Head of caudate nucleus (tissue), 42 donors: ENCODE data around the gene FUT6.
A peak's percentile ranks its signal among the peaks of the same experiment; 100 is the strongest.
"Not testable (repeated sequence)": the region's sequence is repeated elsewhere in the genome, so short reads cannot be mapped to it uniquely, and the experiment has no call there.

Experiments
- DNase-seq, 42 donors: peaks; one replicate each; pipeline versions ENCODE4 v3.0.0 to v3.0.0-alpha.2; 2020 to 2021; ENCODE audit warnings: mixed read lengths in 7 of 42
- intact Hi-C: fragments of 100-400 bp; cut with DNase I; formaldehyde crosslinking; loops from one replicate; pipeline ENCODE4 v1.15.0; 2022

FUT6 gene

DNA sequence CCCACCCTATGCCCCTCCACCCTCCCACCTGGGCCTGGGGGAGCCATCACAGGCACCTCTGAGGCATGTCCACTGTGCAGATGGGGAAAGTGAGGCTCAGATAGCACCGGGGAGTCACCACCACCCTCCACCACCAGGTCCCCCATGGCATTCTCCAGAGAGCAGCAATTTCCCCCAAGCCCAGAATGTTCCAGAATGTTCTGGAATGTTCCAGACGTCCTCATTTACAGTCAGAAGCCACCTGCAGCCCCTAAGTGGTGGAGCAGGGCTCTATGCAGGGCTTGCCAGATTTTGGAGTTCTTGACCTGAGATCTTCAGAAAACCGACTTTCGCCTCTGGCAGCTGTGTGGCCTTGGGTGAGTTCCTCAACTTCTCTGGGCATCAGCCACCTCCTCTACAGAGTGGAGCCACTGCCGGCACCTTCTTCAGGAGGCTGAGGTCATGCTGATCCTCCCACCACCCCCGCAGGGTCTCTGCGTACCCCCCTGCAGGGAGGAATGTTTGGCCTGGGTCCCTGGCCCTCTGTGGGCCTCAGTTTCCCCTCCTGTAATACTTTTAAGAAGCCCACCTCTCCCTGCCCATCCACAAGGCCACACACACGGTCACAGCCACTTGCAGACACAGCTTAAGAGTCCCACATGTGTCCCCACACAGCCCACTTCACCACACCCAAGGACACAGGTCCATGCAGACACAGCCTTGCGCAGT, 24.7 kb upstream of the FUT6 start:
- intact Hi-C loops, result no loop called here
- DNase-seq, result no peak

DNA sequence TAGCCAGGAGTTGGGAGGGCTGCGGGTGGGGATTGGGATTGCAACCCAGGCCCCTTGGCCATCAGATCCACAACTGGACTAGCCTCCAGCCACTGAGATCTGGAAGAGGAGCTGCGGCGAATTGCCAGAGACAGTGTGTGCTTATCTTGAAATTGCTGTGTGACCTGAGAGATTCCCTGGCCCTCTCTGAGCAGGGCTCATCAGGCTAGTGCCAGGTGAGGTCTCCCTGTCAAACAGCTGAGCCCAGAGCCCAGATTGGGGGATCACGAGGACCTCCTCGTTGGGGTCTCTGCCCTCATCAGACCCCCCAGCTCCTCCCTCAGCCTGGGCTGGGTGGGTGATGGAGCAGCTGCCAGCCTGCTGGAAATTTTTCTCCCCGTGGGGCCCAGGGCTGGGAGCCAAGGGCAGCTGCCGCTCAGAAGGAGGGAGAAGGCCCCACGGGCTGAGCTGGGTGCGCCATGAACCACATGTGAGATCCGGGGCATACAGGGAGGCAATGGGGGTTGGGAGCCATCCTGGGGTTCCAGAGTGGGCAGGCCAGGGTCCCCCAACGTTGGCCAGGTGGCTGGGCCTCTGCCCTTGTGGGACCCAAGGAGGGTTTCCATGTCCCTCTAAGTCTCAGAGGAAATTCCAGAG, 23.6 kb upstream of the FUT6 start:
- DNase-seq, result no peak
- intact Hi-C loops, result no loop called here

DNA sequence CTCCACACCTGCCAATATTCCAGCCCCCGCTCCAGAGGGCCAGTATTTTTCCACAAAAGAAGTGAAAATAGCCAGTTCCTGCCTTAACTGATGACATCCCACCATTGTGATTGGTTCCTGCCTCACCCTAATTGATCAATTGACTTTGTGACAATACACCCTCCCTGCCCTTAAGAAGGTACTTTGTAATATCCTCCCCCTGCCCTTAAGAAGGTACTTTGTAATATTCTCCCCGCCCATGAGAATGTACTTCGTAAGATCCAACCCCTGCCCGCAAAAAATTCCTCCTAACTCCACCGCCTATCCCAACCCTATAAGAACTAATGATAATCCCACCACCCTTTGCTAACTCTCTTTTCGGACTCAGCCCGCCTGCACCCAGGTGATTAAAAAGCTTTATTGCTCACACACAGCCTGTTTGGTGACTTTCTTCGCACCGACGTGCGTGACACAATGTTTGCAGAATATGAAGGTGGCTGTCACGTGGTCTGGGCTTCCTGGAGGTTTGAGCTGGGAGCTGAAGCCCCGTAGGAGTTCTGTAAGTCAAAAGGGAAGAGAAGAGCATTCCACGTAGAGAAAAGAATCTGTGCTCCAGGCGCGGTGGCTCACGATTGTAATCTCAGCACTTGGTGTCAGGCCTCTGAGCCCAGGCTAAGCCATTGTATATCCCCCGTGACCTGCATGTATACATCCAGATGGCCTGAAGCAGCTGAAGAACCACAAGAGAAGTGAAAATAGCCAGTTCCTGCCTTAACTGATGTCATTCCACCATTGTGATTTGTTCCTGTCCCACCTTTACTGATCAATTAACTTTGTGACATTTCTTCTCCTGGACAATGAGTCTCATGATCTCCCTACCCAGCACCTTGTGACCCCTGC, 17.9 kb upstream of the FUT6 start:
- peak in 2 of 42 donors; percentile 10 to 44 for DNase-seq
- intact Hi-C loops, result no loop called here

DNA sequence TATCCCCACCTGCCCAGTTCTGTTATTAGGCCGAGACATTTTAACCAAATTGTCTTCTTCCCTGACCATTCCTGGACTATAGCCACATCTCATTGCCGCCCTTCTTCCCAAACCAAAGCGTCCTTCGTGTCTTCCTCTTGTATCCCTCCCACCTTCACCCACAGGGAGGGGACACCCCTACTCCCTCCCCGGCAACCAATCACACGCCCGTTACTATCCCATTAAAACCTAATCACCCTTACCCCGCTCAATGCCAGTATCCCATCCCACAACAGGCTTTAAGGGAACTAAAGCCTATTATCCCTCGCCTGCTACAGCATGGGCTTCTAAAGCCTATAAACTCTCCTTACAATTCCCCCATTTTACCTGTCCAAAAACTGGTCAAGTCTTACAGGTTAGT, 15.6 kb upstream of the FUT6 start:
- DNase-seq, intact Hi-C loops: not testable (repeated sequence)

DNA sequence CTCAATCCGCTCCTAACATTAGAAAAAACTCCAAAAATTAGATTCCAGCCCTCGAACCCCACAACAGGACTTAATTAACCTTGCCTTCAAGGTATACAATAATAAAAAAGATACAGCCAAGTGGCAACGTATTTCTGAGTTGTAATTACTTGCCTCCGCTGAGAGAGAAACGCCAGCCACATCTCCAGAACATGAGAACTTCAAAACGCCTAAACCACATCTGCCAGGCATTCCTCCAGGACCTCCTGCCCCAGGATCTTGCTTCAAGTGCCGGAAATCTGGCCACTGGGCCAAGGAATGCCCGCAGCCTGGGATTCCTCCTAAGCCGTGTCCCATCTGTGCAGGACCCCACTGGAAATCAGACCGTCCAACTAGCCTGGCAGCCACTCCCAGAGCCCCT, 14.6 kb upstream of the FUT6 start:
- intact Hi-C loops, DNase-seq: not testable (repeated sequence)

DNA sequence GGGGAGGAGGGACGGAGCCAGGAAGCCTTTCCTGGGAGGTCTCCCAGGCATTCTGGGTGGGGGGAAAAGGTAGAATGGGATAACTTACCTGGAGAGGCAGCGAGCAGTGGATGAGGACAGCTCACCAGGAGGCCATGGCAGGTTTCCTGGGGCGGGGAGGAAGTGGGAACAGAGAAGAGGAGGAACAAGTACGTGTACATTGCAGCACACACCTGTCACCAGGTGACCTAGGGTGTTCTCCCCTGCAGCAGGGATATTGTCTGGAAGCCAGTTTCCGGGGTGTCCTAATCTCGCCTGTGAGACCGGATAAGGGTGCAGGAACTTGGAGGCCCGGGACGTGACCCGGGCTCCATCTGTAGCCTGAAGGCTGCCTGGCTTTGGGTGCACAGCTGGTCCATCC, 11.8 kb upstream of the FUT6 start, which contains the start of gene FUT3:
Gene FUT3 (minus strand): TSS at position 148 of the 400 bp plus-strand sequence.
- DNase-seq, result no peak
- intact Hi-C loops, result no loop called here

DNA sequence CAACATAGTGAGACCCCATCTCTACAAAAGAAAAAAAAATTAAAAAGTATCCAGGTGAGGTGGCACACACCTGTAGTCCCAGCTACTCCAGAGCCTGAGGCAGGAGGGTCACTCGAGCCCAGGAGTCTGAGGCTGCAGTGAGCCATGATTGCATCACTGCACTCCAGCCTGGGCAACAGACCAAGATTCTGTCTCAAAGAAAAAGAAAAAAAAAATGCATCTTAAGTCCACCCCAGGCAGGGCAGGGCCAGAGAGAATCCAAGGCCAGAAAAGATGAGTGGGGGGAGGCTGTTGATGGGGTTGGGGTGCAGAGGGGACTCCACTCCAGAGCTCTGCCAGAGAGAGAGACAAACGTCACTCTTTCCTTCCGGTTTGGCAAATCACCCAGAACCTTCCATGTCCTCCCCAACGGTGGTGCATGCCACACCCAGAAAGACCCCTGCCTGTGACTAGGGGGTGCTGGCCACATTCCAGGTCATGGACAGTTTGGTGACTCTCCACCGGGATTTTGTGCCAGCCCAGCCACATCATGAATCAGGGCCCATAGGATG, 11.3 kb upstream of the FUT6 start:
- intact Hi-C loops, result no loop called here
- DNase-seq, result peak in 5 of 42 donors; percentile 11 to 47 (median 13)

DNA sequence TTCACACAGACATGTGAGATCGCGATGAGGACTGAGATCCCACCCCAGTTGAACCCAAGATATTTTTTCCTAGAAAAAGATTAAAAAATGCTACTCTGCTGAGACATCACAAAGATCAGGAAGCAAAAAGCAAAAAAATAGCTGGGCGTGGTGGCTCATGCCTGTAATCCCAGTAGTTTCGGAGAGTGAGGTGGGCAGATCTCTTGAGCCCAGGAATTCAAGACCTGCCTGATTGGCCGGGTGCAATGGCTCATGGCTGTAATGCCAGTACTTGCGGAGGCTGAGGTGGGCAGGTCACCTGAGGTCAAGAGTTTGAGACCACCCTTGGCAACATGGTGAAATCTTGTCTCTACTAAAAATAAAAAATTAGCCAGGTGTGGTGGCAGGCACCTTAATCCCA, 10.7 kb upstream of the FUT6 start:
- intact Hi-C loops, result no loop called here
- no peak for DNase-seq

DNA sequence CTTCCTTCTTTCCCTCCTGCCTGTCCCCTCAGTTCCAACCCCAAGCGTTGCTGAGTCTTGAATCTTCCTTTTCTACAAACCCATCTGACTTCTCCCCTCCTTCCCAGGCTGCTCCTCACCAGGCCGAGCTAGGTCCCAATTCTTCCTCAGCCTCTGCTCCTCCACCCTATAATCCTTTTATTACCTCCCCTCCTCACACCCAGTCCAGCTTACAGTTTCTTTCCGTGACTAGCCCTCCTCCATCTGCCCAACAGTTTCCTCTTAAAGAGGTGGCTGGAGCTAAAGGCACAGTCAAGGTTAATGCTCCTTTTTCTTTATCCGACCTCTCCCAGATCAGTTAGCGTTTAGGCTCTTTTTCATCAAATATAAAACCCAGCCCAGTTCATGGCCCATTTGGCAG, 9.1 kb upstream of the FUT6 start:
- intact Hi-C loops, DNase-seq: not testable (repeated sequence)

DNA sequence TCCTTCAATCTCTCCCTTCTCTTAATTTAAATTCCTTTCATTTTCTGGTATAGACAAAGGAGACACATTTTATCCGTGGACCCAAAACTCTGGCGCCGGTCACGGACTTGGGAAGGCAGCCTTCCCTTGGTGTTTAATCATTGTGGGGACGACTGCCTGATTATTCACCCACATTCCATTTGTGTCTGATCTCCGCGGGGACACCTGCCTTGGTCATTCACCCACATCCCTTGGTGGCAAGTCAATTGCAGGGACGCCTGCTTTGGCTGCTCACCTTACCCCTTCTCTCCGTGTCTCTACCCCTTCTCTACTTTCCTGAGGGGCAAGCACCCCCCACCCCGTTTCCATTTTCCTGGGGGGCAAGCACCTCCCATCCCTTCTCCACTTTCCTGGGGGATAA, 8.3 kb upstream of the FUT6 start:
- DNase-seq, intact Hi-C loops: not testable (repeated sequence)

DNA sequence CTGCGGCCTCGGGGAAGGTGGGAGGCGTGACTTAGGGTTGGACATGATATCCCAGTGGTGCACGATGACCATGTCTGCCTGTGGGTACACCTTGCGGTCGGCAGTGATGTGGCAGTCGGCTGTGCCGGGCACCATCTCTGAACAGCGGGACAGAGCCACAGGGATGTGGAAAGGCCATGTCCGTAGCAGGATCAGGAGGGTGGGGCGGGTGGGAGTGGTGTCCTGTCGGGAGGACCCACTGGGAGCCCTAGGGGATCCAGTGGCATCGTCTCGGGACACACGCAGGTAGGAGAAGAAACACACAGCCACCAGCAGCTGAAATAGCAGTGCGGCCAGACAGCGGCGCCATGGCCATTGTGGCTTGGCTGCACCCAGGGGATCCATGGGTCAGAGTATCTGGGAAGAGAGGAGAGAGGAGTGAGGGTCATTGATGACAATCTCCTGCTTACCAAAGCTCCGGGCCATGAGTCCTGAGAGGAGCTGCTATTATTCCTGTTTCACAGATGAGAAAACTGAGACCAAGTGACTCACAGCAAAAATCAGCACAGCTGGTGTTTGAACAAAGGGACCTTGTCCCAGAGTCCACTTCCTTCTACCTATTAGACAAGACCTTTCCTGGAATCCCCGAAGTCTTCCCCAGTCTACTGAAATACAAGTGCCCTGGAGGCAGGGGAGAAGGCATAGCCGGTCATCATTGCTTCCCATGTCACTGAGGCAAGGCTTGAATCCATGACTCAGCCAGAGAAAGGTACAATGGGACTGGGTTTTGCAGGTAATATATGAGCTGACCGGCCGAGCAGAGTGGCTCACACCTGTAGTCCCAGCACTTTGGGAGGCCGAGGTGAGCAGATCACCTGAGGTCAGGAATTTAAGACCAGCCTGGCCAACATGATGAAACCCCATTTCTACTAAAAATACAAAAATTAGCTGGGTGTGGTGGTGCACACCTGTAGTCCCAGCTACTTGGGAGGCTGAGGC, 5.2 kb upstream of the FUT6 start:
- intact Hi-C loops, result no loop called here
- no peak for DNase-seq

DNA sequence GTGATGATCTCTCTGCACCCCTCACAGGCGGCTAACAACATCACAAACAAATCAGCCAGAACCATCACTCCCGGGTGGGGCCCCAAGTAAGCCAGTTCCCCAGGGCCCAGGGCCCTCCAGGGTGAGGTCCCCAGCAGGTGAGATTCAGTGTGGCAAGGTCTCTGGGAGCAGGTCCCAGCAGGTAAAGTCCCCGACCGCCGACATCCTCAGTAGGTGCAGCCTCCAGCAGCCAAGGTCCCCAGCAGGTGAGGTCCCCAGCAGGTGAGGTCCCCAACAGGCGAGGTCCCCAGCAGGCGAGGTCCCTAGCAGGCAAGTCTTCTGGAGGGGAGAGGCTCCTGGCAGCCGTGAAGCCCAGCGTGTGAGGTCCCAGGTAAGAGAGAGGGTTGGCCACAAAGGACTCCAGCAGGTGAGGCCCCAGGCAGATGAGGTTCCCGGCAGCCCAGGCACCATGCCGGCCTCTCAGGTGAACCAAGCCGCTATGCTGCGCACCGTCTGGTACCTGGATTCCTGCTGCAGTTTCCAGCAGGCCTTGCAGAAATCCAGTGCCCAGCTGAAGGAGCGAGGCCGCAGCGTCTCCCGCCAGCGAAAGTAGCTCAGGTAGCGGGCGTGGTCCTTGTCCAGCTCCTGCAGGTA, 3.9 kb upstream of the FUT6 start:
- no peak for DNase-seq
- intact Hi-C loops, result no loop called here

DNA sequence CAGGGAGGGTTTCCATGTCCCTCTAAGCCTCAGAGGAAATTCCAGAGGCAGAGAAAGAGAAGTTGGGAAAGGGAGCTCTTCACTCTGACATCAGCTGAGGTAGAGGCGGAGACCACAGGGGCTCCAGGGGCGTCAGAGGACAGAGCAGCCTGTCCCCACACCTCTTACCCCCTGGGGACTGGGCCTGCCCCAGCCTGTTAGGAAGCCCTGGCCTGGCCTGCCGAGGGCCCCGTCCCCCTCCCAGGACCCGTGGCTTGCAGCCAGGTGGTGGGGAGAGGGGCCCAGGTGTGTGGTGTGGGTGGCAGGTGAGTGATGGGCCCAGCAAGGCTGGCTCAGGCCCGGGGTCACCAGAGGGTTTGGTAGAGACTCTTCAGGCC, 2.2 kb upstream of the FUT6 start:
- intact Hi-C loops, DNase-seq: not testable (repeated sequence)

DNA sequence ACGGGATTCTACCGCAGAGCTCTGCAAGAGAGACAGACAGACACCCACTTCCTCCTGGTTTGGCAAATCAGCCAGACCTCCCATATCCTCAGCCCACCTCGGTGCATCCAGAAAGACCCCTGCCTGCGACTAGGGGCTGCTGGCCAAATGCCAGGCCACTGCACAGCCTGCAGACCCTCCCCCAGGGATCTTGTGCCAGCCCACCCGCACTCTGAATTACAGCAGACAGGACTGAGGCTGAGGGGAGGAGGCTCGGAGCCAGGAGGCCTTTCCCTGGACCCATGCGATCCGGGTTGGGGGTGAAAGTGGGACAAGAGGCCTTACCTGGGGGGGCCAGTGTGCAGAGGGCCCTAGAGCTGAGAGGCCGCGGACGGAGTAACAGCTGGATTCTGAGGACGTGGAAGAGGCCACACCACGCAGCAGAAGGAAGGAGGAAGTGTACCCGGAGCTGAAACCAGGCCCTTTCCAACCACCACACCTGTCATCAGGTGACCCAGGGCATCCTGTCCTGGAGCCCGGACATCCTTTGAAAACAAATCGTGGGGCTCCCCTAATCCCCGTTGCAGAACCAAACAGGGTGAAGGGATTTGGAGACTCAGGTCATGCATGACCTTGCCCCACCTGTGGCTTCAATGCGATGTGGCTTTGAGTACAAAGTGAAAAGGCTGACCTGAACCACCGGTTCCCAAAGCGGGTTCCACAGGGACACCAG, 993 bp downstream of the FUT6 start:
- intact Hi-C loops, result no loop called here
- DNase-seq, result no peak

DNA sequence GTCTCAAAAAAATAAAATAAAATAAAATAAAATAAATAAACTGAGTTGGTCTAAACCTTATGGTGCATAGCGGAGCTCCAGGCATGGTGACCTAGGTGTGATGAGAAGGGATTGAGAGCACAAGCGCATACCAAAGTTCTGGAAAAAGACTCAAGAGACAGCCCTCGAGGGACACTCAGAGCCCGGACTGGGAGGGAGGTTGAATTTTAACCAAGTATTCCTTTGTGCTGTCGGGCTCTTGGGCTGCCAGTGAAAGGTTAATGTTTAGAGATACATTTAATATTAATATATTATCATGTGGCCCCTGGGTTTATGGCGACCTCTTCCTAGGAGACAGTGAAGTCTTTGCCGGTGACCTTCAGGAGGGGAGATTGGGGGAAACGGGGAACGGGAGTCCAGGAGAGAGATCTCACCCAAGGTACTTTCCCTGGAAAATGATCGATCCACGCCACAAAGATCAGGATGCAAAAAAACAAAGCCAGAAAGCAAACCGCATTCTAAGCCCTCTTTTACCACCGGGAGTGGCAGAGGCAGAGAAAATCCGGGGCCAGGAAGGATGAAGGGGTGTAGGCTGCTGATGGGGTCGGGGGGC, 1.6 kb downstream of the FUT6 start:
- intact Hi-C loops, result no loop called here
- DNase-seq, result no peak

DNA sequence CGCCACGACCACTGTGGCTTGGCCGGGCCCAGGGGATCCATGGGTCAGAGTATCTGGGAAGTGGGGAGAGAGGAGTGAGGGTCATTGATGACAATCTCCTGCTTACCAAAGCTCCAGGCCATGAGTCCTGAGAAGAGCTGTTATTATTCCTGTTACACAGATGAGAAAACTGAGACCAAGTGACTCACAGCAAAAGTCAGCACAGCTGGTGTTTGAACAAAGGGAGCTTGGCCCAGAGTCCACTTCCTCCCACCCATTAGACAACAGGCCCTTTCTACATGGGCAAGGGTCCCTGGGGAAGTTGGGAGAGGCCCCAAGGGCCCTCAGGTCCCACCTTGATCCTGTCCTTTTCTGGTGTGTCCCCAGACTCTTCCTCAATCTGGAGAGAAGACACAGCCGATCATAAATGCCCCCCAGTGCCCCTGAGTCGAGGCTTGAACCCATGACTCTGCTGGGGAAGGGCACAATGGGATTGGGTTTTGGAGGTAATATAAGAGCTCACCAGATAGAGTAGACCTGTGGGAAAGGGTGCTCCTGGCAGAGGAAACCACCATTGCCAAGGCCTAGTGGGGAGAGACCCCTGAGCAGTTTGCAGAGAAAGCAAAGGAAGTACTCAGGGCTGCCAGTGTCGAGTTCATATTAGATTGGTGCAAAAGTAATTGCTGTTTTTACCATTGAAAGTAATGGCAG, 6.8 kb downstream of the FUT6 start:
- intact Hi-C loops, result no loop called here
- no peak for DNase-seq

DNA sequence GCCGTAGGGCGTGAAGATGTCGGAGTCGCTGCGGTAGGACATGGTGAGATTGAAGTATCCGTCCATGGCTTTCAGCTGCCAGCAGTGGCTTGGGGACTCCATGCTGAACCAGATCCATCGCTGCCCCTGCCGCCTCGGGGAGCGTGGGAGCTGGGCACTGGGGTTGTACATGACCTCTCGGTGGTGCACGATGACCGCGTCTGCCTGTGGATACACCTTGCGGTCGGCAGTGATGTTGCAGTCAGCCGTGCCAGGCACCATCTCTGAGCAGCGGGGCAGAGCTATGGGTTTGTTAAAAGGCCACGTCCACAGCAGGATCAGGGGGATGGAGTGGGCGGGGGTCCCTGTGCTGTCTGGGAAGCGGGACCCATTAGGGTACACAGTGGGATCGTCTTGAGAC, 7.4 kb downstream of the FUT6 start:
- intact Hi-C loops, result no loop called here
- DNase-seq, result no peak
